Caco-2 (cell line): ENCODE results near the gene PLEKHA4. TPM values are rescaled to one million over a fixed set of nuclear protein-coding genes. Genes with fewer than 3 reads are reported as not detected.

ENCODE experiments used
- BruUV-seq: library from RNA; stranded (reverse); fragments of 400-500 nt; replicated peaks from 2 replicates; lab custom pipeline; 2021; lab: Mats Ljungman, UMichigan
- CTCF ChIA-PET: fragments of 300-600 bp; sonication (Branson Sonifier 250); formaldehyde crosslinking; loops from one replicate; lab custom pipeline; 2022; ENCODE audit warnings: antibody characterized with exemption; lab: Charles Lee
- POLR2A ChIA-PET: fragments of 300-600 bp; sonication (Branson Sonifier 250); formaldehyde crosslinking; loops from one replicate; lab custom pipeline; 2022; ENCODE audit warnings: antibody characterized with exemption; lab: Charles Lee
- DNase-seq, 2 experiments: peaks; one replicate each; pipeline versions ENCODE4 v3.0.0 to v3.0.0-alpha.2; 2020 to 2022
- H3K27me3 ChIP-seq: replicated peaks from 2 replicates; pipeline ENCODE4 v1.6.0; 2011; ENCODE audit warnings: low read length; ENCODE audit not compliant: control insufficient read depth, insufficient read depth
- H3K36me3 ChIP-seq: 2 replicates; pipeline ENCODE4 v1.5.1; 2011; ENCODE audit warnings: low read length; ENCODE audit not compliant: control insufficient read depth, insufficient read depth
- H3K4me1 ChIP-seq: fragments of 250-450 bp; sonication (Bioruptor Pico); 2 replicates; pipeline ENCODE4 v1.5.1; 2020; ENCODE audit warnings: mild to moderate bottlenecking
- H3K4me3 ChIP-seq: 2 replicates; pipeline ENCODE4 v1.5.1; 2011; ENCODE audit warnings: low read depth, mild to moderate bottlenecking, control low read depth, low read length
- H3K9me3 ChIP-seq: fragments of 250-450 bp; sonication (Bioruptor Pico); 2 replicates; pipeline ENCODE4 v1.5.1; 2020; ENCODE audit warnings: mild to moderate bottlenecking, moderate library complexity
- H3K27ac Mint-ChIP-seq: one replicate; pipeline ENCODE4 v1.8.0; 2022; ENCODE audit warnings: mixed read lengths; ENCODE audit not compliant: unreplicated experiment
- H3K27me3 Mint-ChIP-seq: one replicate; pipeline ENCODE4 v1.8.0; 2022; ENCODE audit warnings: mixed read lengths; ENCODE audit not compliant: insufficient read depth, unreplicated experiment
- H3K36me3 Mint-ChIP-seq: one replicate; pipeline ENCODE4 v1.8.0; 2022; ENCODE audit warnings: mild to moderate bottlenecking, mixed read lengths; ENCODE audit not compliant: insufficient read depth, unreplicated experiment
- H3K4me1 Mint-ChIP-seq: one replicate; pipeline ENCODE4 v1.8.0; 2022; ENCODE audit warnings: low read depth, mixed read lengths; ENCODE audit not compliant: unreplicated experiment
- H3K4me3 Mint-ChIP-seq: one replicate; pipeline ENCODE4 v1.8.0; 2022; ENCODE audit warnings: mild to moderate bottlenecking, moderate library complexity, mixed read lengths; ENCODE audit not compliant: unreplicated experiment
- H3K9me3 Mint-ChIP-seq: one replicate; pipeline ENCODE4 v1.8.0; 2022; ENCODE audit warnings: mixed read lengths; ENCODE audit not compliant: unreplicated experiment
- CTCF ChIP-seq, 2 experiments: fragments of 200-600 bp in 1 of 2; IDR thresholded peaks; 1 replicate in 1 of 2; 2 replicates in 1 of 2; pipeline versions ENCODE4 v1.5.1 to v1.8.0; 2011 to 2022; ENCODE audit warnings: antibody characterized with exemption in 1 of 2, control low read depth in 1 of 2, inconsistent platforms in 1 of 2, low read depth in 1 of 2, low read length in 1 of 2, mild to moderate bottlenecking in 1 of 2, moderate library complexity in 1 of 2; ENCODE audit not compliant: insufficient read depth in 1 of 2, severe bottlenecking in 1 of 2, unreplicated experiment in 1 of 2
- intact Hi-C: fragments of 100-400 bp; cut with micrococcal nuclease; formaldehyde crosslinking; loops from one replicate; pipeline ENCODE4 v1.10.0; 2022; ENCODE audit not compliant: unreplicated experiment
- total RNA-seq: library from RNA; stranded (reverse); gene quantifications from 2 replicates; pipeline ENCODE4 v1.2.3, GENCODE V29; 2022

The PLEKHA4 gene
- total RNA-seq, 1 experiment from 2014 or later = 3.9 TPM

- intact Hi-C loops = no loop called here
- peaks cover 28% of the 10 kb centered on the region for H3K4me1 ChIP-seq
- no peaks in the 10 kb centered on the region for H3K36me3 ChIP-seq
- H3K4me1 Mint-ChIP-seq = peaks cover 23% of the 10 kb centered on the region
- no peak overlapping the region for H3K4me3 ChIP-seq
- BruUV-seq = no TSS peak
- H3K9me3 Mint-ChIP-seq = no peaks in the 10 kb centered on the region
- no peak for TF ChIP-seq CTCF (IDR thresholded peaks at IDR 0.05; ENCODE audit: insufficient read depth in 1 of 2, low read depth in 1 of 2, low read length in 1 of 2, severe bottlenecking in 1 of 2, unreplicated experiment in 1 of 2)
- ChIA-PET CTCF (interaction anchor here (1.1 kb wide), 1 partner anchor 22 kb away, joined by 4 read pairs; no protein-coding TSS in a partner anchor), POLR2A (no interaction called here)
- H3K27me3 ChIP-seq = no peaks in the 10 kb centered on the region
- H3K27ac Mint-ChIP-seq = peak overlapping the region; percentile 76
- peak overlapping the region; percentile 17 for H3K4me3 Mint-ChIP-seq
- no peaks in the 10 kb centered on the region for H3K27me3 Mint-ChIP-seq
- H3K36me3 Mint-ChIP-seq = no peaks in the 10 kb centered on the region
- no peaks in the 10 kb centered on the region for H3K9me3 ChIP-seq
- DNase-seq = no peak
Measured at GRCh38 chr19:48866692-48867091, 1.7 kb downstream of the PLEKHA4 start.

GRCh38 chr19:48862827-48863226 lies 5.6 kb downstream of the PLEKHA4 start:
- peaks cover 17% of the 10 kb centered on the region for H3K4me1 ChIP-seq
- Mint-ChIP-seq H3K36me3 (no peaks in the 10 kb centered on the region), H3K4me3 (no peak overlapping the region), H3K27ac (no peak overlapping the region), H3K27me3 (no peaks in the 10 kb centered on the region), H3K4me1 (peaks cover 13% of the 10 kb centered on the region), H3K9me3 (no peaks in the 10 kb centered on the region)
- H3K36me3 ChIP-seq = peaks cover 2% of the 10 kb centered on the region
- BruUV-seq = no TSS peak
- no peak overlapping the region for H3K4me3 ChIP-seq
- no peaks in the 10 kb centered on the region for H3K9me3 ChIP-seq
- ChIA-PET CTCF (no interaction called here), POLR2A (no interaction called here)
- DNase-seq = no peak
- TF ChIP-seq CTCF (IDR thresholded peaks at IDR 0.05; ENCODE audit: insufficient read depth in 1 of 2, low read depth in 1 of 2, low read length in 1 of 2, severe bottlenecking in 1 of 2, unreplicated experiment in 1 of 2) = no peak
- H3K27me3 ChIP-seq = no peaks in the 10 kb centered on the region
- intact Hi-C loops = no loop called here

GRCh38 chr19:48861313-48861712 lies 7.1 kb downstream of the PLEKHA4 start:
- Mint-ChIP-seq H3K27ac (no peak overlapping the region), H3K27me3 (no peaks in the 10 kb centered on the region), H3K9me3 (no peaks in the 10 kb centered on the region), H3K4me1 (no peaks in the 10 kb centered on the region), H3K4me3 (no peak overlapping the region), H3K36me3 (no peaks in the 10 kb centered on the region)
- DNase-seq = no peak
- Histone ChIP-seq H3K4me3 (no peak overlapping the region), H3K9me3 (no peaks in the 10 kb centered on the region), H3K4me1 (0 out of 2 replicates have a peak, but pooled peaks cover 2% of the 10 kb centered on the region), H3K36me3 (peaks cover 3% of the 10 kb centered on the region), H3K27me3 (no peaks in the 10 kb centered on the region)
- intact Hi-C loops = no loop called here
- no peak for TF ChIP-seq CTCF (IDR thresholded peaks at IDR 0.05; ENCODE audit: insufficient read depth in 1 of 2, low read depth in 1 of 2, low read length in 1 of 2, severe bottlenecking in 1 of 2, unreplicated experiment in 1 of 2)
- ChIA-PET CTCF (no interaction called here), POLR2A (no interaction called here)
- BruUV-seq = no TSS peak
